Measurements from ENCODE around the gene DDA1. TPM values are rescaled to one million over a fixed set of nuclear protein-coding genes. Genes with fewer than 3 reads are reported as not detected.

Gene DDA1
- total and polyA plus RNA-seq, 8 donors, result 6.1 to 25.4 (median 11.6) TPM

GRCh38 chr19:17339088-17339741 is 29.9 kb downstream of the DDA1 start:
- Histone ChIP-seq H3K27ac (no peak overlapping the region), H3K4me3 (no peak overlapping the region), H3K27me3 (no peaks in the 10 kb centered on the region), H3K36me3 (no peaks in the 10 kb centered on the region), H3K9me3 (no peaks in the 10 kb centered on the region), H3K4me1 (peaks cover 0 to 12% (median 10%) of the 10 kb centered on the region in 3 donors)
- DNase-seq, result peak in 2 of 6 donors; percentile 55 to 79
- no peak for FAIRE-seq
- ATAC-seq, result no peak
- 89 to 91% methylated on average over 34 of the region's 34 CpGs for WGBS, 2 donors
- no peak for TF ChIP-seq CTCF (IDR thresholded peaks at IDR 0.05)
- intact Hi-C loops (cut with DNase I), result no loop called here

GRCh38 chr19:17340302-17340870 is 31.0 kb downstream of the DDA1 start:
- peak in 1 of 6 donors; percentile 52 for DNase-seq
- Histone ChIP-seq H3K36me3 (no peaks in the 10 kb centered on the region), H3K27me3 (no peaks in the 10 kb centered on the region), H3K9me3 (no peaks in the 10 kb centered on the region), H3K4me1 (peaks cover 0 to 10% (median 8%) of the 10 kb centered on the region in 3 donors), H3K4me3 (no peak overlapping the region), H3K27ac (no peak overlapping the region)
- no peak for FAIRE-seq
- no peak for ATAC-seq
- 87 to 91% methylated on average over 21 of the region's 21 CpGs for WGBS, 2 donors
- intact Hi-C loops (cut with DNase I), result no loop called here
- no peak for TF ChIP-seq CTCF (IDR thresholded peaks at IDR 0.05)

- H3K4me1 ChIP-seq, result peaks cover 0 to 10% (median 6%) of the 10 kb centered on the region in 3 donors
- no peak overlapping the region for H3K4me3 ChIP-seq
- FAIRE-seq (no peak), DNase-seq (no peak), ATAC-seq (no peak)
- WGBS, 2 donors, result 77 to 85% methylated on average over 17 of the region's 17 CpGs
- intact Hi-C loops (cut with DNase I), result no loop called here
- H3K9me3 ChIP-seq, result no peaks in the 10 kb centered on the region
- no peak overlapping the region for H3K27ac ChIP-seq
- H3K36me3 ChIP-seq, result no peaks in the 10 kb centered on the region
- TF ChIP-seq CTCF (IDR thresholded peaks at IDR 0.05), result no peak
- no peaks in the 10 kb centered on the region for H3K27me3 ChIP-seq
Observed at GRCh38 chr19:17340871-17341357, 31.6 kb downstream of the DDA1 start.

- no peak for FAIRE-seq
Observed at GRCh38 chr19:17341386-17341785, 32.0 kb downstream of the DDA1 start.

More at GRCh38 chr19:17341386-17341785, 32.0 kb downstream of the DDA1 start:
- ATAC-seq, result no peak
- no peak for TF ChIP-seq CTCF (IDR thresholded peaks at IDR 0.05)
- H3K36me3 ChIP-seq, result no peaks in the 10 kb centered on the region
- DNase-seq, result no peak
- WGBS, 2 donors, result 90 to 95% methylated on average over 15 of the region's 15 CpGs
- no peak overlapping the region for H3K4me3 ChIP-seq
- no peaks in the 10 kb centered on the region for H3K27me3 ChIP-seq
- H3K9me3 ChIP-seq, result no peaks in the 10 kb centered on the region
- peaks cover 0 to 7% (median 4%) of the 10 kb centered on the region in 3 donors for H3K4me1 ChIP-seq
- no peak overlapping the region for H3K27ac ChIP-seq
- intact Hi-C loops (cut with DNase I), result no loop called here

All from pancreas (tissue), 10 donors.